ENCODE data around the gene TINAG.

GRCh38 chr6:54315656-54316055 is 7.4 kb downstream of the TINAG start:
- no peak for TF ChIP-seq CTCF (IDR thresholded peaks at IDR 0.05)
- no peak for TF ChIP-seq POLR2A (IDR thresholded peaks at IDR 0.05)

Measured in adrenal gland (tissue), 5 donors.